ENCODE results near the gene ADAMTS1.

ADAMTS1 gene

DNA sequence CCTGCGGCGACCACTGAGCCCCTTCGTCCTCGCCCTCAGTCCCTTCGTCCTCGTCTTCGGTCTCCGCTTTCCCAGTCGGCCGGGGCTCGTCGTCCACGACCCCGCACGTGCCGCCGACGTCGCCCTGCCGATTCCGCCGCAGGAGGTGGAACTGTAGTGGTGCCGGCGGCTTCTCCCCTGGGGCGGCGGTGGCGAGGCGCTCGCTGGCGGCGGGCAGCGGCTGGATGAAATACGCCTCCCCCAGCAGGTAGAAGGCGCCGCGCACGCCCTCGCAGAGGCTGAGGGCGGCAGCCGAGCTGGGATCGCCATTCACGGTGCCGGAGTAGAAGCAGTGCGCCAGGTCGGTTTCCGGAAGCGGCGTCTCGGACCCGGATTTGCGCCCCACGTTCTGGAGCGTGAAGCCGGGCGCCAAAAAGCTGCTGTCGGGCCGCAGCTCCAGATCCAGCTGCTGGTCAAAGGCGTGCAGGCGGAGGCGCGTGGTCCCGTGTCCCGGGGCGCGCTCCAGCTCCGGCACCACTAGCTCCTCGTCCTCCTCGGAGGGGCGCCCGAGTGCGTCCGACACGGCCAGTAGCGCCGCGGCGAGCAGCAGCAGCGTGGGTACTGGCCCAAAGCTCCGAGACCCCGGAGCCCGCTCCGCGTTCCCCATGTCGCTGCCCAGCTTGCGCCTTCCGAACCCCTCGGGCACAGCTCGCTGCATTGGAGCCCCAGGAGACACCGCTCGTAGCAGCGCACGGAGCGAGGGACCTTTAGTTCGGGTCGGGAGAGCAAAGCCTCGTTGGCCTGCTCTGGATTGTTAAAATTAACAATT, 747 bp downstream of the ADAMTS1 start:
- no peak for DNase-seq (ENCODE audit: low read depth)

DNA sequence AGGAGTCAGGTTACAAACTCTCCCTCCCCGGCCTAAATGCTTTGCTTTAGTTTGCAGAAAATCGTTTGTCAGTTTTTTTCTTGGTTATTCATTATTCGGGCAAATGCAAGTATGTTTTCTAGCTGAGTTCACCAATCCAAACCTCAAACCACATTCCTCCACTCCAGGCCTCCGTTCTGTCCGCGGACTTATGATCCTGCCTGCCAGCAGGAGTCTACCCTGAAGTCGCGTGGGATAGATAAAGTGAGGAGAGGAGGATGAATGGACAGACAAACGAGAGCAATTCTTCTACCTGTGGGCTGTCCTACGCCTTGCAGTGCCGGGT, 1.3 kb downstream of the ADAMTS1 start:
- no peak for DNase-seq (ENCODE audit: low read depth)

DNA sequence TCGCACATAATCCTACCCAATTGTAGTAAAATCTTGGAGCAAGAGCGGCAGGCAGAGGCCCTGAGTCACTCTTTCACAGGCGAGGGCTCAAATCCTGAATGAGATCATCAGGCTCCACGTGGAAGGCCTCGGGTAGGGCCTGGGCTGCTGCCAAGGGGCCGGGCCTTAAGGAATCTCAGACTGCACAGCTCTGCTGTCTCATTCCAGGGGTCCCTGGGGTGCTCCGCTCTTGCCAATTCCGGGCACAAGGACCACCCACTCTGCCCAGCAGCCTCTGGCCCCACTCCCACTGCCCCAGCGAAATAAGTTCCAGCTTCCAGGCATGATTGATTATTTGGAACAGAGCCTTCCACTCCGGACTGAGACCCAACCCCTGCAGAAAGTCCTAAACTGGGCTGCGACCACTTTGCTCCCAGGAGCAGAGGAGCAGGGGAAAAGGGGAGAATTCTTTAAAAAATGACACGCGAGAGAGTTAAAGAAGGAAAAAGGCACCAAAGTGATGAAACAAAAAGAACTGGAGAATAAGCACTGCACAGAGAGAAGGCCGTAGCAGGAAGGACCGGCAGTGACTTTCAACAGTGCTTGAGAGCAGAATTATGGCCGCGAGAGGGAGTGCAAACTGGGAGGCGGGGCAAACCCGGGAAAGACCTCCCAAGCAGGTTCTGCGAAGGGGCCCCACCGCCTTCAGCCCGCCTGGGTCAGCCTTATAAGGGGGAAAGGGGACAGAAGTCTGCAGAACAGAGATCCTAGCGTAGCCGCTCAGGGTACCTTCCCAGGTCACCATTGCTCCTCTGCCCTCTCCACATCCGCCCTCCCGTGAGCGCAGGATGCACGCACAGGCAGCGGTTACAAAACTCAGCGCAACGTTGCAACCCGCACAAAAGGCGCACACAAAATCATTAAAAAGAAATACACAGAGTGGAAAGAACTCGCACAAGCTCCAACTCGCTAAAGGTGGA, 2.0 kb downstream of the ADAMTS1 start:
- no peak for DNase-seq (ENCODE audit: low read depth)

DNA sequence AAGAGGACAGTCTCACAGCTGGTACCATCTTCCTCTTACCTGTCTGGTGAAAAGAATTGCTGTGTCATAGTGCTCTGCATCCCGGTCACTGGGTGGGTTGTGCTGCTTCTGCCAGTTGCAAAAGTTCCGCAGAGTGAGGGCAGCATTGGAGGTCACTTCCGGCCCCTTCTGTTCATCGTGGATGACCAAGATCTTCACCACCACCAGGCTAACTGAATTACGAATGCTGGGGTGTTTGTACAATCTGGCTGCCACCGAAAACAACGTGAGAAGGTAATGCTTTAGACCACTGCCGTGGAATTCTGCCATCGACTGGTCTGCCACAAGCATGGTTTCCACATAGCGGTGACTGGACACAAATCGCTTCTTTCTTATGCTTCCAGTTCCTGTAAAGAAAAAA, 2.9 kb downstream of the ADAMTS1 start:
- no peak for DNase-seq (ENCODE audit: low read depth)

DNA sequence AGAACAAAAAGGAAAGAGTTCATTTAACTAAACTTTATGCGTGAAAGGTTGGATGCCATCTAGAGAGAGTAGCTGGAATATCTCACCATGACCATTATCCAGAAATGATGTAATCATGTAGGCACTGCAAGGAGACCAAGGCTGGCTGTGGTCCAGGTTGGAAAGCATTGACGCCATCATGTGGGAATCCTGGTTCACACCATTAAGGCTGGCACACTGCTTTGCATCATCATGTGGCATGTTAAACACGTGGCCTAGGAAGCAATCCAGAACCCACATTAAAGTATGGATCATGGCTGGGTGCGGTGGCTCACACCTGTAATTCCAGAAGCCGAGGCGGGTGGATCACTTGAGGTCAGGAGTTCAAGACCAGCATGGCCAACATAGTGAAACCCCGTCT, 4.3 kb downstream of the ADAMTS1 start:
- DNase-seq (ENCODE audit: low read depth), result no peak

DNA sequence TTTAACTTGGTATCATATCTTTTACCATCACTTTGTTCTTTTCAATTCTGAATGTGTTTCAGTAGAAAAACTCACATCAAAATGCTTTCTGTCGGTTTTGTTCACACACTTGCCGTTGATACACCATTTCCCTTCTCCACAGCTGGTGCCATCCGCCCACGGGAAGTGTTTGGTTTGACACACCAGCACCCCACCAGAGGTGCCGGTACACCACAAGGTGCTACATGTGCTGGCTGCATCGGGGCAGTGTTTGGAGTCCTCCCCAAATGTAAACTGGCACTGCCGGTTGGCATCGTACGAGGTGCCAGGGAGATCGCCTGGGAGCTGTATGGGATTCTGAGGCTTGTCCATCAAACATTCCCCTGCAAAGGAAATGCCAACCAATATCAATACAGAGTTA, 5.0 kb downstream of the ADAMTS1 start:
- no peak for DNase-seq (ENCODE audit: low read depth)

DNA sequence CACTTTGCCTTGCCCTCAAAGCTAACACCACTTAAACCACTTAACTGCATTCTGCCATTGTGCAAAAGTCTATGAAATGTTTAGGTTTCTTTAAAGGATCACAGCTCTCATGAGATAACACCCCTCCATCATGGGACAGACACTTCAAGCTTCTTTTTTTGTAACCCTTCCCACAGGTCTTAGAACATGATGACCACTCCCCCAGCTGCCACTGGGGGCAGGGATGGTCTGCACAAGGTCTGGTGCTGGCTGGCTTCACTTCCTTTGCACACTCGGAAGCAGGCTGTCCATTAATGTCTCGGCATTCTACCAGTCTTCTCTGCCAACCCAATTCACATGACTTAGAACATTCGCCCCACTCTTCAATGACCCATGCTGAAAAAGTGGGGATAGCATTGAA, 7.7 kb downstream of the ADAMTS1 start:
- DNase-seq (ENCODE audit: low read depth), result no peak

DNA sequence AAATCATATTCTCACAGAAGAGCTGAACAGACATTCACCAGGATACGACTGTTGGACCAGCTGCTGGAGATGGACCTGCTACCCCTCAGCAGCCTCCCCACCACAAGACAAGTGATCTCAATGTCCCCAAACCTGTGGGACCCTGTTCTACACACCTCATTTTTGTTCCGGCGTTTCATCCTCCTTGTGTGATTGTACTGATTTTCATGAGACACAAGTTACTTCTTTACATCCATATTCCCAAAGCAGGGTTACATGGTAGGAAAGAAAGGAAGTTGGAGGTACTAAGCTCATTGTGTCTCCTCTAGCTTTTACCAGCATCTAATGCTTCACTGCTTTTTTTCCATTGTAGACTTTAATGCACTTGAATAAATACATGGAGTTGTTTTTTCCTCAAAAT, 8.7 kb downstream of the ADAMTS1 start:
- DNase-seq (ENCODE audit: low read depth), result no peak

DNA sequence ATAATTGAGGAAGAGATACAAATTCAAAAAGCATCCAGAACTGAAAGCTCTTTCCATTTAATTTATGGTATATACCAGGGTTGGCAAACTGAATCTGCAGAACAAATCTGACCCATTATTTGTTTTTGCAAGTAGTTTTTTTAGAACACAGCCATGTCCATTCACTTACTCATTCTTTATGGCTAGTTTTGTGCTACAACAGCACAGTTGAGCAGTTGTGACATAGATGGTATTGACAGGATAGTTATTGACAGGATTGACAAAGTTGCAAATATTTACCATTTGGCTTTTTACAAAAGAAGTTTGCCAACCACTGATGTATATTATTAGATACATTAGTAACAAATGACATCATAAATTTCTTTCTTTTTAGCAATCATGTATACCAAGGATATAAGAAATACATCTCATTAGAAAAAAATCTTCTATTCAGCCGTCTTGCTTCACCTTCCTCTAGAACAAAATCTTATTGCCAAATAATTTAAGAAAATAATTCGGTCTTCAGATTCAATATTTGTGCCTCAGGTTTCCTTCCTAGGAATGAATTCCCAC, 9.4 kb downstream of the ADAMTS1 start:
- DNase-seq (ENCODE audit: low read depth), result no peak

DNA sequence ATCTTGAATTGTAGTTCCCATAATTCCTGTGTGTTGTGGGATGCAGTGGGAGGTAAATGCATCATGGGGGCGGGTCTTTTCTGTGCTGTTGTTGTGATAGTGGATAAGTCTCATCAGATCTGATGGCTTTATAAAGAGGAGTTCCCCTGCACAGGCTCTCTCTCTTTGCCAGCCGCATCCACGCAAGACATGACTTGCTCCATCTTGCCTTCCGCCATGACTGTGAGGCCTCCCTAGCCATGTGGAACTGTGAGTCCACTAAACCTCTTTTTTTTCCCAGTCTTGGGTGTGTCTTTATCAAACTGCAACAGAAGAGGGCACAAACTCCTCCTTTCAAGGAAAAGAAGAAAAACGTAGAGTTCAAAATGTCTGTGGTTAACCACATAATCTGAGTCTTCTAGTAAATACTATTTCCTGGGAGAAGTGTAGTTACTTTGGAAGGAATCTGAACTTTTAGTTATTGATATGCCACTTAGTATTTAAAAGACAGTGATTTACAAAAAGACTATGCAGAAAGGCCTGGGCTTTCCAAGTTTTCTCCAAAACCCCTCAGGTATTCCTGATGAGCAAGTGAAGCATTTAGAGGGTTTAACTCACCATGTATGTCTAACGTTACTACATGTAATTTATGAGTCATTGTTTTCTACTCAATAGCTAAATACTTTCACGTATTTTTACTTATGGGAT, 10.0 kb downstream of the ADAMTS1 start:
- DNase-seq (ENCODE audit: low read depth), result no peak

DNA sequence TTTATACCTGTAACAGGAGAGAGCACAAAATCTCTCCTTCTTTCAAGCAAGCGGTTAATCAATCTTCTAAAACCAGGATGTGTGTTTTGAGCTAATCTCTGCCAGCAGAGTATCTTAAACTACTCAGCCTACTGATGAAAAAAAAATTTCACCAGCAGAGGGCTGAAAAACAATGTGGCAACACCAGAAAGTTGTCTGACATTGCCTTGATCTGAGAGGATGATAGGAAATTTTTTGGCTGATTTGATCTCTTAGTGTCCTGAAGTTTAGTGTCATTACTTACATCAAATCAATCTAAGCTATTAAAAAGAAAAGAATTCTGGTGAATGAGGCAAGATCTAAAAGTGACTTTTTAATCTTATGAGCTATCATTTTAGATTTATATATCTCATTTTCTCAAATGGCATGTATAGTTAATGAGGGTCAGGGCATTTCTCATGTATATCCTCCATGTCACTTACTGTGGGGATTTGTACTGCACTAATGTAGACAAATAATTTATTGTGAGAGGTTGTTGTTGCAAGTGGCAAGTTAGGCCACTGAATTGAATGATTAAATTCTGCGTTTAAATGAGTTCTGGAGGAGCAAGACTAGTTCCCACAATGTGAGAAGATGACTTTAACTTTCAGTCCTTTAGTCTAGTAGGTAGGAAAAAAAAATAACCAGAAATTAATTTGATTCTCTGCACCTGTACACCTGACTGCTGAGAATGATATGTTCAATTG, 10.9 kb downstream of the ADAMTS1 start:
- no peak for DNase-seq (ENCODE audit: low read depth)

DNA sequence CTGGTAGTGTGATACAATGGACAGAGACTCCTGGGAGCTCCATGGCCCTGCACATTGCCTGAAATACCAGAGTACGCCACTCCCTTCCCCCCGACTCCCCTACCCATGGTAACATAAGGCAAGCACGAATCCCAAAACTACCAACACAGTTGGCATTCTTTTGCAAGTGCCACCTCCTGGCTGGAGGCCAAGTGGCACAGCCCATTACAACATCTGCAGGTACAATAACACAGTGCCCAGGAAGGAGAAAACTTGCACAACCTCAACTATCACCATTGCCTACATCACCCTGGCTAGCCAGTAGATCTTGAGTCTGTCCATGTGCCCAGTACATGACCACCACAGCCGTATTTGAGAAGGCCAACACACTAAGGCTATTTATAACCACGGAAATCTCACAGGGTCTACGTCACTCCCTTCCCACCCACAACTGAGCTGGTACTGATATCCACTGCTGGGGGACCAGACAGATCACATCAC, 11.7 kb downstream of the ADAMTS1 start:
- DNase-seq (ENCODE audit: low read depth), result no peak

DNA sequence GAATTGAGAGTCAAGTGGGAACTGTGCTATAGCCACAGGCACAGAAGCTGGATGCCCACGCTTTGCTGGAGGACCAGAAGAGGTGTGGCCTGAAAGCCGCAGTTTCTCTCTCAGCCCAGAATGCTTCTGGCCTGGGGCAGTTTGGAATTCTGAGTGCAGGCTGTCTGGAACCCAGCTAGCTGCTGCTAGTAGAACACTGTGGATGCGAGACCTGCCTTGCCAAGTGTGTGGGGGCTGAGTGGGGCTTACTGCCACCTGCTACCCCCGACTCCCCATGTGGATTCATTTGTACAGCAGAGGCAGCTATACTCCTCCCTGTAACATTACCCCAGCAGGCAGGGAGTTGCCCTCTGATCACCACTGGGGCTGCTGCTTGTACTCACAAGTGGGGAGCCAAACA, 12.2 kb downstream of the ADAMTS1 start:
- DNase-seq (ENCODE audit: low read depth), result no peak

DNA sequence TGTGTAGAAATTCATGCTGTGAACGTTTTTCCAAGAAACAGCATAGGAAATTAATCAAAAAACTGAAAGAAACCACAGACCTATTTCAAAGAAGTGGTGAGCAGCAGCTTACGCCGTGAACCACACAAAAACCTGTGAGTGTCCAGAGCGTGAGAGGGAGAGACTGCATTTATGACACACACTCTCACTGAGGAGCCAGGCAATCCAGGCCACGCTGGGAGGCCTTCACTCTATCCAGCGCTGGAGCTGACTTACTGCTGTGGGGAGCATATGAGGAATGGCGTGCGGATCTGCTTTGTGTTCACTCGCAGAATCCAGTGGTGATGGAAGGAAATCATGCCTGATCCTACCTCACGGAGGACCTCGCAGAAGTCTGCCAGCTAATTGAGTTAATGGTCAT, 12.7 kb downstream of the ADAMTS1 start:
- DNase-seq (ENCODE audit: low read depth), result no peak

DNA sequence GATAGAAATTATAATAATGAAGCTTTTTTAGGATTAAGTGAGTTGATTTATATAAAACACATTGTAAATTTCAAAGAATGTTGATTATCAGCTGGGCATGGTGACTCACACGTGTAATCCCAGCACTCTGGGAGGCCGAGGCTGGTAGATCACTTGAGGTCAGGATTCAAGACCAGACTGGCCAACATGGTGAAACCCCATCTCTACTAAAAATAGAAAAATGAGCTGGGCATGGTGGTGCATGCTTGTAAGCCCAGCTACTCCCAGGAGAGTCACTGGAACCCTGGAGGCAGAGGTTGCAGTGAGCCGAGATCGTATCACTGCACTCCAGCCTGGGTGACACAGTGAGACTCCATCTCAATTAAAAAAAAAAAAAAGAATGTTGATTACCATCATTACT, 18.4 kb downstream of the ADAMTS1 start:
- DNase-seq (ENCODE audit: low read depth), result no peak

DNA sequence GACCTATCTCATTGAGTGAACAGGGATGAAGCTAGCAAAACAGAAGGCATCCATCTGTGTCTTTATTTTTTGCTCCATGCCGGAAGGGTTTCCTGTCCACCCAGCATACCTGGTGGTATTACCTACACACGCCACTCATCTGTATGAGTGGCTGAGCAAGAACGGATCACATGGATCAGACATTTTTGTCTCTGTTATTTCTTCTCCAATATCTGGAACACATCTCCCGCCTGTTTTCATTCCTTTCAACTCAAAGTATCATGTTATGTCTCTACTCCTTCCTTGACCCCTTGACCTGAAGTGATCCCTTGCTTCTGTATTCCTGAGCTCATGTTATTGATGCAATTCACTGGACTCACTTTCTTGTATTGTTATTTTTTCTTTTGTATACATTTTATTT, 24.7 kb downstream of the ADAMTS1 start:
- DNase-seq (ENCODE audit: low read depth), result no peak

DNA sequence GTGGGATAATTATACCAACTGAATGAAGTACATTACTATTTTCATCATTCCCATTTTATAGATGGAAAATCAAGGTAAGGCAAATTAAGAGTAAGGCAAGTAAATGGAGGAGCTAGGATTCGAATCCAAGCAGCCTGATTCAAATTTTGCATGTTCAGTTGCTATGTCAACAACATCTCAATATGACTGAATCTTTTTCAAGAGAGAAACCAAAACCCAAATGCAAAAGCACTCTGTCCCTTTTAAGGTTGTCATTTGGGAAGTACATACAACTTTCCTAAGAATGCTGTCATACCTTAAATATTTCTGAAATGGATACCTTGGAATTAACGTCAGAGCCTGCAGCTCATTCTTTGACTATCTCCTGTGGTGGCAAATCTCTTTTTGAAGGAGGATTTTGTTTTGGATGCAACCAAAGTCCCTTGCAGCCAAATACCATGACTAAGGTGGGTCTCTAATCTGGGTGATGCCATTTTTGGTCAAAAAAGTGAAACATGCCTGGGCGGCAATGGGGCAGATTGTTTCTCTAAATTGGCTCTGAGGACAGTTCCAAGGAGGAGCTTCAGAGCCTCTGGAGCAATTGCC, 25.4 kb downstream of the ADAMTS1 start:
- DNase-seq (ENCODE audit: low read depth), result no peak

DNA sequence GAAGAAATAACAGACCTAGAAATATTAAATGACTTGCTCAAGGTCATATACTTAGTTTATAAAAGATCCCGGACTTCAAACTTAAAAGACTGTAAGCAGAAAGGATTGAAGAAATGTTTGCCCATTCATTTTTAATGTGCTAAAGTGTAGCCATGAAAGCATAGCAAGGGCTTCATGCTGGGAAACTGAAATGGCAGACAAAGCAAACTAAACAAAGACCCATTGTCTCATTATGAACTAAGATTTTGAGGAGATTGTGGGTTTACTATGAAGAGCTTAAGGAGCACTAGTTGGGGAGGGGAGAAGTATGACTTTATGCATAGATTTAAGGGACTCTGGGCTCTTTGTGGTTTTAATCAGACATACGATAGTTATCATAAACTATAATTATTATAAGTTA, 26.3 kb downstream of the ADAMTS1 start:
- no peak for DNase-seq (ENCODE audit: low read depth)

DNA sequence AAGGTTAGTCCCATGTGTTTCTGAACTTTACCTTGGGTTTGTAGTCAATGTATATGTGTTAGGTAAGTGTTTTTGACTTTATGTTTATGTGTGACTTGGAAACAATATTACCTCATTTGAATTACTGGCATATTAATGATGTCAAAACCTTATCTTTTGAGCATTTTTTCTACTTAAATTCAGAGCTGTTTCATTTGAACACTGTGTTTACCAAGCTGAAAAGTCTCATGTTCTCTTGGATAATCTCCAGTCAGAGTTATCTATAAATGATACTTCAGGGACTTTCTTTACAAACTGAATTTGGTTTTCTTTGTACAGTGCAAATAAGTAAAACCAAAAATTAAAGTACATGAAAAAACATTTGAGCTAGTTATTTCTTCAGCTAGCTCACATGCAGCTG, 30.0 kb downstream of the ADAMTS1 start:
- DNase-seq (ENCODE audit: low read depth), result no peak

DNA sequence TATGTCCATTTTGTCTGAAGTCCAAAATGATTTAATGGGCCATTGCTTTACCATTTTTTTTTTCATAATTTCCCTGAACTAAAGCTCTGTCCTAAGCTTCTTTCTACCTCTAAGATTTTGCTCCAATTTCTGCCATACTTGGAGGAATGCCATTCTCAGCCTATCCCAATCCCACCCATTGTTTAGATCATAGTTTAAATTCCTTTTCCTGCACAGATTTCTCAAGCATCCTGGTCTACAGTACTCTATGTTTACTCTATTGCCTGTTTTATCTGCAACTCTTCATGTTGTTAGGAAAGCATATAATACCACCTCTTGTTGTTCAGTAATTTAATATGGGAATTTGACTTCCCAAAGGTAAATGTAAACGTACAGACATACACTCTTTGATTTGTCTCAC, 30.8 kb downstream of the ADAMTS1 start:
- no peak for DNase-seq (ENCODE audit: low read depth)

DNA sequence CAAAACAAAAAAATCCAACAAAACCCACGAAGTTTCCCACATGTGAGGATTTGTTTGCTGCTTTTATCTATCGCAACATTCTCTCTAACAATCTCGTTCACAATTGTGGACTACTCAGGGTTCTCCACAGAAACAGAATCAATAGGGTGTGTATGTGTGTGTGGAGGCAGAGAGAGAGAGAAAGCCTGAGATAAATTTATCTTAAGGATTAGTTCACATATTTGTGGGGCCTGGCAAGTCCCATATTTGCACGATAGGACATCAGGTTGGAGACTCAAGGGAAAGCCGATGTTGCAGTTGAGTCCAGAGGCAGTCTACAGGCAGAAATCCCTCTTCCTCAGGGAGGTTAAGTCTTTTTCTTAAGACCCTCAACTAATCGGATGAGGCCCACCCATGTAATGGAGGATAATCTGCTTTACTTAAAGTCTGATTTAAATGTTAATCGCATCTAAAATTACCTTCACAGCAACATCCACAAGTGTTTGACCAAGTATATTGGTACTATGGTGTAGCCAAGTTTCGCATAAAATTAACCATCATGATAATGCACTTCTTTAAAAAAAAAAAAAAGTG, 31.7 kb downstream of the ADAMTS1 start:
- DNase-seq (ENCODE audit: low read depth), result no peak

Measured in activated gamma-delta T cell treated with anti-CD3 and anti-CD28 coated beads, Interleukin-2, amount 50 U/mL, for 16 hours (primary cell).